Measurements from ENCODE around the gene UNC5B.

UNC5B gene

DNA sequence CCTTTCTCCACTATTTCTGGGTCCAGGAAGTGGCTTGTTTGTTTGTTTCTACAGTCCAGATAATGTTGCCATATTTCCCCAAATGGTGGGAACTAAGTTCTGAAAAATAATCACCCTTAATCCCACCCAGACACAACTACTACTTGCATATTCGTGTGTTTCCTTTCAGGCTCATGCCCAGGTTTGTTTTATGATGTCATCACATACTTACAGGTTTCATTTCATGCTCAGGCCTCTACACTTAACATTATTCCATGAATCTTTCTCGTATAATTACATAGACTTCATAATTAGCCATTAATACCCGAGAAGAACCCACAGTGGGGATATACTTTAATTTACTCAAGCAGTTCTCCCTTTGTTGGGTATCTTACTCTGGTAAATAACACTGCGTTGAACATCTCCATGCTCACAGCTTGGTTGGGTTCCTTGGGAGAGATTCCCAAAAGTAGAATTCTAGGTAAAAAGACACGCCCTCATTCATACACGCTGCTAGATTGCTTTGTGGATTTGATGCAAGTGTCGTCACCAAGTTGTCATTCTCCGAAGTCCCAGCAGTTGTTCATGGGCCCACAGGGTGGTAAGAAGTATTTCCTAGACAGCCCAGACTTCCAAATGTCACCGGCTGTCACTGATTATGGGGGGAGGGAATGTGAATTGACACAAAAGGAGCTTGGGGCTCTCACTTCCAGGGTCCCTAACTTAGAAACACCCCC is 42.6 kb downstream of the UNC5B start:
- no peak for DNase-seq (ENCODE audit: low spot score)

DNA sequence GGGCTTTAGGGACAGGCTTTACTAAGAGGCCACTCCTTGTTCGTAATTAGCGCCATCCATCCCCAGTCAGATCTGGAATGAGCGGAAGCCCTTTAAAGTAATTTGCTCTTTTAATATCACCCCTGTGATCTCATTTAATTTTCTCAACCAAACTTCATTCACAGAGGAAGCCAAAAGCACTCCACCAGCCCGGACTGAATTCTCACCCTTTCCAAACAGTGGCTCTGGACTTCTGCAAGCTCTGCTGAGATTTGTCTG is 43.1 kb downstream of the UNC5B start:
- no peak for DNase-seq (ENCODE audit: low spot score)

DNA sequence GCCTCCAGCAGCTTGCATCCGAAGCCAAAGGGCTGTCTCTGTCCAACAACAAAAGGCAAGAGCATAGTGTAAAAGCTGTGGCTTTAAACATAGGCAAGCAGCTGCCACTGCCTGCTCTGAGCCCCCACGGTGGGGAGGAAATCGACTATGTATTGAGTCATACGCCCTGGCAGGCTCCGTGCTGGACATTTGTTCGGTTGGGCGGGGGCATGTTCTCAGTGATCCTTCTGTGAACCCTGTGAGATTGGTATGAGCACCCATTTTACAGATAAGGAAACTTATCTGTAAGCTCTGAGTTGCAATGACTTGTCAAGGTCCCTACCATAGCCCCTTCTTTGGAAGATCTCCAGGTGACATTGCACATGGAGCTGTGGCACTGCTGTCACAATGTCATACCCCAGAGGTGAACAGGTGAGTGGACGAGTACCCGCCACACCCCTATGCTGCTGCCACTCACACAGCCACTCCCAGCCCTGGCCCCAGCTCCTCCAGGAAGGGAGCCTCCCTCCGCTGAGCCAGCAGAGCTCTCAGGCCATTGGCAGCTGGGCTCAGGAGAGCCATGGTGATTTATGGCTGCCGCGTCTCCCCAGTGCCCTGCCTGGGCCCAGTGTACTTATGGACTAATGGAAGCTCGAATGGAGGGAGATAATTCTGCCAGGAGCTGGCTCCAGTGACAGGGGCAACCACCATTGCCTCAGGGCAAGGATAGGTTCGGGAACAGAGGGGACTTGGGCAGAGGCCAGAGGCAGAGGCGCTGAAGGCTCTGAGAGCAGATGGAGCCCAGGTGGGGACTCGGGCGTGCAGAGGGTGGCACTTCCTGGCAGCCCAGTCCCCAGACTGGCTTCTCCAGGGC is 43.7 kb downstream of the UNC5B start:
- DNase-seq (ENCODE audit: low spot score): no peak

DNA sequence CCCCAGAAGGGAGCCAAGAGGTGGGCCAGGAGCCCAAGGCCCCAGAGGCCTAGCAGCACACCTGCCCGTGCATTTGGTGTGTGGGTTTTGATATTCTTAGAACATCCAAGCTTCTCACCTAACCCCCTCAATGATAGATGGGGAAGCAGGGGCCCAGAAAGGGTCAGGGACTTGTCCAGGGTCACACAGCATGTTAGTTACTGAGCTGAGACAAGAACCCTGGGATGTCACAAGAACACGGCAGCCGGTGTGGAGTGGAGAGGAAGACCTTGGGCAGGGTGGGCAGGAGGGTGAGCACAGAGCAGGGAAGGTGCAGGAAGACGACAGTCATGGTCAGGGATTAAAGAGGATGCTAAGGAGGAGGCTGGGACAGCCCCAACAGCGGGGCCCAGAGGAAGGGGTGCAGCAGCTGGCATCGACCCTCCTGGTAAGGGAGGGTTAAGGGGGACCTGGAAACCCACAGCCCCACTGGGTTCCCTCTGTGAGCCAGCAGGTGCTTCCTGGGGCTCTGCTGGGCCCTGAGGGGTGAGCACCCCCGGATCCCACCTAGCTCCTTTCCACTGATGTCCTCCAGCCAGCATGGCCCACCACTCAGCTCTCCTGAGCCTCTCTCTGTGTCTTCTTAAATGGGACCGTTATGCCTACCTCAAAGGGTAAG is 44.4 kb downstream of the UNC5B start:
- no peak for DNase-seq (ENCODE audit: low spot score)

DNA sequence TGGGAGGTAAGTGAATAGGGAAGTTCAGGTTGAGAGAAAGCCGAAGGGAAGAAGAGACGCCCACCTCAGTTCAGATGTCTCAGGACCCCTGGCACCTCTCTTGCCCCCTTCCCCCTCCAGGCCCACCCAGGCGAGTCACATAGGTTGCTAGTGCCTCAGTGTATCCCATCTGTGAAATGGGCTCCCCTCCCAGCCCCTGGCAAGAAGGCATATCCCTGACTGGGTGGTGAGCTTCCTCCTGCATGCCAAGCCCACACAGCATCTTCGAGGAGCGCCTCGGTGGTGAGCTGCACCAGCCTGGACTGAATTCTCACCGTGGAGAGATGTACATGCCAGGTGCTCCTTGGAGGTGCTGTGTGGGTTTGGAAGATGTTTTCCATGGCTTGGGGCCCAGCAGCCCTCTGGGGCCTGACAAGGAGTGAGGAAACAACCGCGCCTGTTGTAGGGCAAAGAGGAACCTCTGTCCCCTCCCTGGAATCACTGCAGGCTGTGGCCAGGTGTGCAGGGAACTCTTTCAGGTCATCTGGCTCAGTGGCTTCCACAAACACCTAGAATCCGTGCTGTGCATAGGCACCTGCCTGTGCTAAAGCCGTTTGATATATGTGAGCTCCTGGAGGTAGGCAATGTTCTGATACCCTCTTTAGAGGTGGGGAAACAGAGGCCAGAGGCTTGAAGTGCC is 45.1 kb downstream of the UNC5B start:
- DNase-seq (ENCODE audit: low spot score): no peak

DNA sequence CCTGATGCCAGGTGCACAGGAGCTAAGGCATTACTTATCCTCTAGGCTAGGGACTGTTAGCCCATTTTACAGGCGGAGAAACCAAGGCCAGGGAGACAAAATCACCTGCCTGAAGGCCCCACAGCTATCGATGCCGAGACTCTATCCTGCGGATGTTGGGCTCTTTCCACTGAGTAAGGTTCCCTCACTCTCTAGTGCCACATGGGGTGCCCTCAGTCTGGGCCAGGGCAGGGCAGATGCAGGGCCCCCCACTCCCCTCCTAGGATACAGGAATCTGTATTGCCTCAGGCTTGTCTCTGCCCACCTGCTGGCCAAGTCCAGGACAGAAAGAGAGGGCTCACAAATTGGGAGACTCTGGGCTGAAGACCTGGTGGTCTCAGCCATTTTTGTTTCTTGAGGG is 45.7 kb downstream of the UNC5B start:
- no peak for DNase-seq (ENCODE audit: low spot score)

DNA sequence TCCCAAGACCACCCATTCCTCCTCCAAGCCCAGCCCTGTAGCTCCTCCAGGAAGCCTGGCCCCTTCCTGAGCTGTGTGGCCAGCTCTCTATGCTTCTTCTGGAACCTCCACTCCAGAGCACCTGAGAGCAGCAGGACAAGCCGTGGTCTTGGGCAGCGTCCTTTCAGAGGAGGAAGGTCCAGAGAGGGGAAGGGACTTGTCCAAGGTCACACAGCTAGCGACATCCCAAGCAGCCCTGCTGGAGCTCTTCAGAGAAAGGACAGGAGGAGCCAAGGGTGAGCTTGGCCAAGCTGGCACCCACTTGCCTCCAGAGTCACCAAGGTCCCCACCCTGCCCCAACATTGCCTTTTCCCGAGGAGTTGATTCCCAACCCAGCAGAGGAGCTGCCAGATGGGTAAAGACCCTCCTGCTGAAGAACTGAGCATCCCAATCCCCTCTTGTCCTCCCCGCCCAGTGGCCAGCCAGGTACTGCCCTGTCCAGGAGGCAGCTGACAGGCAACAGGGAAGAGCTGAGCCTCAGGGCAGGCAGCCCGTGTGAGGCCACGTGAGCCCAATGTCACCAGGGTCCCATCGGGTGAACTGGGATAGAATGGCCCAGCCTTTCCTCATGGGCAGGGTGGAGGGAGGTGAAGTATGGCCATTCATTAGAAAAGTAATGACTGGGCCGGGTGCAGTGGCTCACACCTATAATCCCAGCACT is 46.2 kb downstream of the UNC5B start:
- DNase-seq (ENCODE audit: low spot score): no peak

DNA sequence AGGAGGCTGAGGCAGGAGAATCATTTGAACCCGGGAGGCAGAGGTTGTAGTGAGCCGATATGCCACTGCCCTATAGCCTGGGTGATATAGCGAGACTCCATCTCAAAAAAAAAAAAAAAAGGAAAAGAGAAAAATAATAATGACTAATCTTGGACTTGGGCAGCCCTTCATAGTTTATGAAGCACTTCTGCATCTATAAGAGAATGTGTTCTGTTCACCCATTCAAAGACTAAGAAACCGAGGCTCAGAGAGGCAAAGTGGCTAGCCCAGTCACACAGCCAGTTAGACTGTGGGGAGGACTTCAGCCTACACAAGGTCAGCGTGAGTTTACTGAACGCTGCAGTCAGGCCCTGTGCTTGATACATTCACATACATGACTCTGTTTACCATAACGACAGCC is 46.9 kb downstream of the UNC5B start:
- DNase-seq (ENCODE audit: low spot score): no peak

DNA sequence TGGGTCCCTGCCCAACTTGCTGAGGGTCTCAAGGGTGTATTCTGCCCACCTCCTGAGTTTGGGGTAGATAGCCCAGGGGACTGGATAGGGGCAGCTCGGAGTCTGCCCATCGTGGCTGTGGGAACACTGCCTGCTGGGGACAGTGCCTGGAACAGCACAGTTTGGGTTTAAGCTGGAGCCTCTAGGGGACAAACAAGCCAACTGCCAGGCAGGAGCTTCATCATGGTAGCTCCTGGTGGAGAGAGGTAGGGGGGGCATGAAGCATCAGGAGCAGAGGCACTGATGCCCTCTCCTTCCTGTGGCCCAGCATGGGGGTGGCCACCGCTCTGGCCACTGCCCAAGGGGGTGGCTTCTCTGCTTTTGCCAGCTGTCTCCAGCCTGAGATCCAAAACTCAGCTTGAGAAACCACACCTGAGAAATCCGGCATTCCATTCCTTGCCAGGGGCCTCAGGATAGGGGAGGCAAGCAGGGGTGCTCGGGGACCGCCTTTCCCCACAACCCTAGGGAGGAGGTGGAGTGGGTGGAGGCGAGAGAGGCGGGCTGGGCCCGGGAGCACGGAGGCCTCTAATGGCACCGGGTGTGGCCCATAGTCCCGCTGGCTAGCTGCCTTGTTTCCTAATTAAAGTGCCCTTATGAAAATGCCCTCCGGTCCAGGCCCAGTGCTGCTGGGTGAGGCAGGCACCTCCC is 47.6 kb downstream of the UNC5B start:
- no peak for DNase-seq (ENCODE audit: low spot score)

DNA sequence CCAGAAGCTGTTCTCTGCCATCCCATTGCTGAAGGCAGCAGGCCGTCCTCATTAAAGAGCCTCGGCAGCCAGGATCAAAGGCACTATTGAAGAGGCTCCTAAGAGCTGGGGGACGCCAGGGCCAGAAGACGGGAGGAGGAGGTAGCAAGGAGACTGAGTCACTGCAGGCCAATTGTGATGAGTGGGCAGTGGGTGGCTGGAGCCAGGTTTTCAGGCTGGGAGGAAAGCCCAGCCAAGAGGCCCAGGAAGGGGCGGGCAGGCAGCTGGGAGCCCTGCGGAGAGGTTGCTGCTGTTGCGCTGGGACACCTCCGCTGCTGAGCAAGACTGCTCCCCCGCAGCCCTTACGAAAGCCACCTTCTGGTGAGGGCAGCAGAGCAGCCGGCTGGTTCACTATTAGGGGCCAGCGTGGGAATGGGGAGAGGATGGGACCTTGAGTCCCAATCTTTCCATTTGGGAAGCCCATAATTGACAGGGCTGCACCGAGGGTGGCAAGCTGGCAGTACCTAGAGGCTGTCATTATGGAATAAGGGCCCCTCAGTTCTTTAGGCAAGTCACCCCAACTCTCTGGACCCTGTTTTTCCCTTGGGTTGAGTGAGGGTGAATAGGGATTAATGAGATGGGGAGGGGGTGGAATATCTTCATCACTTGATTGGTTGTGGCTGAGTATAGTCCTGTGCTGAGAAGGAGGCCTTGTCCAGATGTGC is 48.4 kb downstream of the UNC5B start:
- no peak for DNase-seq (ENCODE audit: low spot score)

DNA sequence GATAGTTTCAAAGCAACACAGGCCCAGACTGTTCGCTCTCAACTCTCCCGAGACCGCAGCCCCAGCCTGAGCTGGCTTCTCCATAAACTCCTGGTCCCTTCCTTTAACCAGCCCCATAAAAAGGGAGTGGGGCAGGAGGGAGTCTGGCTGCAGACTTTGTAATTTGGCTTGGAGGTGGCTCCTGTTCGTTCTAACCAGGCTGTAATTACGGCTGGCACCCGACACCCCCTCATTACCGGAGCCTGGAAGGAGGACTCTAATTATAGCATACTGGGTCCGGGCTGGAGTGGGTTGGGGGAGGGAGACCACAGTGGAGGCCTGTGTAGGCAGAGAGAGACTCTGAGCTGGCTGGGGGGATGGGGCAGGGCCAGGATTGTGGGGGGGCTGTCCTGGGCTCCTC is 49.7 kb downstream of the UNC5B start:
- DNase-seq (ENCODE audit: low spot score): no peak

DNA sequence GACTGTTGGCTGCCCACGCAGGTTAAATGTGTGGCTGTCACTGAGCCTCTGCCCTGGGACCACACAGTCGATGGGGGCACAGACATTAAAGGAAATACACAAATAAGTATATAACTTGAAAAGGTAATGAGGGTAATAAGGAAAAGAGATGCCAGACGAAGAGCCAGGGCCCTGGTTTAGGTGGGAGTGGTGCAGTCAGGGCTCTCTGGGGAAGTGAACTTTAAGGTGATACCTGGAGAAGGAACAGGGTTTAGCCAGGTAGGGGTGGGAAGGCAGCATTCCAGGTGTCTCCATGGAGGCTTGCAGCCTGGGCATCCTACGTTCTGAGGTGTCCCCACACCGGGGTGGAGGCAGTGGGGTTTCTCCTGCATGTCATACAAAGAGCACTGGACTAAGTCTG is 50.4 kb downstream of the UNC5B start:
- no peak for DNase-seq (ENCODE audit: low spot score)

DNA sequence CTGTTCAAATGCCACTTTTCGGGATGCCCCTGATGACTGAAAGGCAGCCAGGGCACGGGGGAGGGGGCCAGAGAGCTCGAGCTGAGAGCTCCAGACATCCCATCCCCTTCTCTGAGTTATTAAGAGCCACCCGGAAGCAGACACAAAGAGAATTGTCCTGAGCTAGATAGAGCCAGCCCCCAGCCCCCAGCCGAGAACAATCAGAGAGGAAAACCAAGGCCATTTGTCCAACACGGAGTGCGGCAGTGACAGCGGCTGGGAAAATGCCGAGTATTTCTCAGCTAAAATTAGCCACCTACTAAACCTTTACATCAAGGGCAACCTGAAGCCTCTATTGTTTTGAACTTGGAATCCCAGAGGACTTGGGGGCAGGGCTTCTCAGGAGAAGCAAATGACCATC is 51.0 kb downstream of the UNC5B start:
- no peak for DNase-seq (ENCODE audit: low spot score)

DNA sequence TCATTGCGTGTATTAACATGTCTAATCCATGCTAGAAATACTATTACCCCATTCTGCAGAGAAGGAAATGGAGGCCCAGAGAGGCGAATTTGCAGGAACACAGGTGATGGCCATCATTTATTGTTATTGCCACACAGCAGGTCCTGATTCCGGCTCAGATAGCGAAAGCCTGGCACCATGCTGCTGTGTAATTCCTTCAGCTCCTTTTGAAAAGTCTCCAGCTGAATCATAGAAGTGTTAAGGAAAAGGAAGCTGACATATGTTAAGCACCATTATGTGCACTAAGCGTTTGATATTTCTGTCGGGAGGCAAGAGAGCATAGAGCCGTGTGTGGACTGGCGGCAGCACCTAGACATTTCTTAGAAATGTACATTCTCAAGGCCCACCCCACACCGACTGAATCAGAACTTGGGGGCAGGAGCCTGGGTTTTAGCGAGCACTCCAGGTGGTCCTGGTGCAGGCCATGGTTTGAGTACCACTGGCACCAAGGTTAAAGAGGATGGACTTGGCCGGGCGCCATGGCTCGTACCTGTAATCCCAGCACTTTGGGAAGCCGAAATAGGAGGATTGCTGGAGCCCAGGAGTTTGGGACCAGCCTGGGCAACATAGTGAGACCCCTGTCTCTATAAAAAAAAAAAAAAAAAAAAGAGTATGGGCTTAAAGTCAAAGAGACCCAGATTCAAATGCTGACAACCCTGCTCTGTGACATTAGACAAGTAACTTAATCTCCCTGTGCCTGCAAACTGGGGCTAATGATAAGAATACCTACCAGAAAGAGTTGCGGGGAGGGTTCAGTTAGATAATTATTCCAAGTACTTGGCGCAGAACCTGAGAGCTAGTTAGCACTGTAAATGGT is 52.2 kb downstream of the UNC5B start:
- no peak for DNase-seq (ENCODE audit: low spot score)

DNA sequence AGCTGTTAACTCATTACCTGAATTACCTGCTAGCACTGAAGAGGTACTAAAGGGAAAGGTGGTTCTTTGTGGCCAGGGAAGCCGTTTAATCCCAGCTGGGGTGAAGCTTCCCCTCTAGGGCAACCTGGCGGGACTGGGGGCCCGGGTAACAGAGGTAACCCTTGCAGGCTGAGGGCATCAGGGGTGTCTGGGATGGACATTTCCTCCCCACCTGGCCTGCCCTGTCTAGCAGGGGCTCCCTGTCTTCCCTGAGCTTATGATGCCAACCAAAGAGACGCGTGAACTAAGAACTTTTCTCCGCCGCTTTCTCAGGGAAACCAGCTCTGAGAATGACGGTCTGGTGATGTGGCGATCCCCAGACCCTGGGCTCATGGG is 52.8 kb downstream of the UNC5B start:
- no peak for DNase-seq (ENCODE audit: low spot score)

DNA sequence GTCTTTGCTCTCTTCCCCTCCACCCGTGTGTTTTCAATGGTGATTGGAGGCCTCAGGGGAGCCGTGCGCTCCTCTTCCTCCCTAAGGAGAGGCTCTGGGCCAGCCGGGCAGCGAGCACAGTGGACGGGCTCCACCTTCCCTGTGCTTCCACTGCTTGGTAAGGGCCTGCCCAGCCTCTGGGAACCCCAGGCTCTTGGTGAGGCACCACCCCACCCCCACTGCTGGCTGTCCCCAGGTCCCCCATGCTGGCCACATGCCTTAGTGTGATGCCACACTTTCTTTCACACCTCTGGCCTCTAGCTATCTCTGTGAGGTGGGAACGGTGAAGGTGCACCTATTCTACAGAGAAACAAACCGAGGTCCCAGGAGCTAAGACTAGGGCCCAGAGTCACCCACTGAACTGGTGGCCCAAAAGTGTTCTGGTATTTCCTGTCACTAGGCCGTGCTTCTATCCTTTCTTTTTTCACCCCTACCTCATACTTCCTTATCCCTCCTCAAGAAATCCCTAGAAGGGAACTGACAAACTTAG is 53.3 kb downstream of the UNC5B start:
- DNase-seq (ENCODE audit: low spot score): no peak

DNA sequence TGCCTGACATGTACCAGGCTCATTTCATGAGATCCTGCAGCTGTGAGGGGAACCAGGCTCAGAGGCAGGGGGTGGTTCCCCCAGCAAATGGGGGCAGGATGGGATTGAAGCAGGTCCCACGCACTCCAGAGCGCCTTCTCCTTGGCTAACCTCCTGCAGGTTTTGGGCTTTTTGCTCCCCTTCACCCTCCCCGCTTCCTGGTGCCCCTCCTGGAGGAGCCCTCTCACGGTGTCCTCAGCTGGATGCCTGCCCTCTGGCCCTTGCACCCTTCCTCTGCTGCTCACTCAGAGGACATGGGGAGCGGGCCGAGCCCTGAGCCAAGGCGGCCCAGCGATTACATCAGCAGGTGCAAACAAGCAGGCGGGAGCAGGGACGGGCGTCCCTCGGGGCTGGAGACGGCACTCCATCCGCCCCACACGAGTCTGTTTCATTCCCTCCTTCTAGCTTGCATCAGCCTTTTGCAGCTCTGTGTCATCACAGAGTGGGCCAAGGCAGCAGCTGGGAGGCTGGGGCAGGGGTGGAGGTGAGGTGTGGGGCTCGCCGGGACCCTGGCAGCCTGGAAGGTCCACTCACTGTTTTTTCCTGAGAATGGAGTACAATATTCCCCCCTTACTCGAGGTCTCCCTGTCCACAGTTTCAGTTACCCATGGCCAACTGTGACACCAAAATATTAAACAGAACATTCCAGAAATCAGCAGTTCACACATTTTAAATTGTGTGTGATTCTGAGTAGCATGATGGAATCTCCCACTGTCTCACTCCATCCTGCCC is 54.0 kb downstream of the UNC5B start:
- DNase-seq (ENCODE audit: low spot score): no peak

DNA sequence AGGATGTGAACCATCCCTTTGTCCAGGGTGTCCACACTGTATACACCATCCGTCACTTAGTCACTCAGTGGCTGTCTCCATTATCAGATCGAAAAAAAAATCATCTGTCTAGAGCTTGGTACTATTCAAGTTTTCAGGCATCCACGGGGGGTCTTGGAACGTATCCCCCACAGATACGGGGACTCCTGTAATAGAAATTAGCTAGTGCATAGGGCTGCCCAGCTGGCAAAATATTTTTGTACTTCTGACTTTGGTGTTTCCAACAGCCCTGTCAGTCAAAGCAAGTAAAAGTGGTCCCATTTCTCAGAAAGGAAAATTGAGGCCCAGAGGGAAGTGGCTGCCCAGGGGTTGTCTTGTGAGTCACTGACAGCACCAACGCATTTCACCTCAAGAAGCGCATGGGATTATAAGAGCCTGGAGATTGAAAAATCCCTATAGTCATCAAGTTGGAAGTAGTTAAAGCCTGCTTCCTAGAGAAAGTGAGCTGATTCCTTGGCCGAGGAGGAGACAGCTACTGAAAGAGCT is 54.6 kb downstream of the UNC5B start:
- no peak for DNase-seq (ENCODE audit: low spot score)

All from CD4-positive, alpha-beta T cell treated with Interleukin-6 at 100 ng/mL for 8 hours (primary cell).